KOPT-K1 (cell line): ENCODE data around the gene PRR19.

Source experiments
- H3K27ac ChIP-seq: fragments of 200-600 bp; sonication (generic); 2 replicates; pipeline ENCODE4 v1.5.1; 2016; ENCODE audit warnings: antibody characterized with exemption, mild to moderate bottlenecking, low read depth, low read length; ENCODE audit not compliant: poor library complexity, severe bottlenecking
- H3K36me3 ChIP-seq: fragments of 200-600 bp; sonication (generic); 2 replicates; pipeline ENCODE4 v1.5.1; 2017; ENCODE audit warnings: antibody characterized with exemption, mild to moderate bottlenecking, low read length, moderate library complexity; ENCODE audit not compliant: insufficient read depth
- H3K9me3 ChIP-seq: fragments of 200-600 bp; sonication (generic); 2 replicates; pipeline ENCODE4 v1.5.1; 2017; ENCODE audit warnings: antibody characterized with exemption, low read length, mild to moderate bottlenecking; ENCODE audit not compliant: insufficient read depth, poor library complexity, severe bottlenecking

Gene PRR19

GRCh38 chr19:42268704-42269477 is 33.0 kb upstream of the PRR19 start, which contains the start of gene CIC:
TSS of gene CIC (plus strand) at chr19:42269252. CDS start at chr19:42271784, 2,532 bp downstream.
- Histone ChIP-seq H3K36me3 (peaks cover 13% of the 10 kb centered on the region; the same call in 1 of the 2 replicates), H3K27ac (peak within 1 kb of the TSS; percentile 93)

GRCh38 chr19:42269478-42270345 is 32.2 kb upstream of the PRR19 start:
- Histone ChIP-seq H3K36me3 (peaks cover 21% of the 10 kb centered on the region), H3K9me3 (no peaks in the 10 kb centered on the region), H3K27ac (peak overlapping the region; percentile 93)

More at GRCh38 chr19:42268704-42269477, 33.0 kb upstream of the PRR19 start, which contains the start of gene CIC:
- H3K9me3 ChIP-seq, result no peaks in the 10 kb centered on the region

- Histone ChIP-seq H3K36me3 (peaks cover 28% of the 10 kb centered on the region), H3K27ac (peak overlapping the region; percentile 93), H3K9me3 (no peaks in the 10 kb centered on the region)
Observed at GRCh38 chr19:42270346-42271044, 31.4 kb upstream of the PRR19 start.

GRCh38 chr19:42271045-42271419 is 30.9 kb upstream of the PRR19 start:
- H3K27ac ChIP-seq, result peak overlapping the region; percentile 93
- H3K36me3 ChIP-seq, result peaks cover 28% of the 10 kb centered on the region
- no peaks in the 10 kb centered on the region for H3K9me3 ChIP-seq

GRCh38 chr19:42271861-42272534 is 29.9 kb upstream of the PRR19 start:
- H3K36me3 ChIP-seq, result peaks cover 28% of the 10 kb centered on the region
- H3K9me3 ChIP-seq, result no peaks in the 10 kb centered on the region

GRCh38 chr19:42272535-42272897 is 29.4 kb upstream of the PRR19 start:
- H3K9me3 ChIP-seq, result no peaks in the 10 kb centered on the region
- H3K27ac ChIP-seq, result no peak overlapping the region
- H3K36me3 ChIP-seq, result peaks cover 28% of the 10 kb centered on the region

More at GRCh38 chr19:42271861-42272534, 29.9 kb upstream of the PRR19 start:
- no peak overlapping the region for H3K27ac ChIP-seq

DNA sequence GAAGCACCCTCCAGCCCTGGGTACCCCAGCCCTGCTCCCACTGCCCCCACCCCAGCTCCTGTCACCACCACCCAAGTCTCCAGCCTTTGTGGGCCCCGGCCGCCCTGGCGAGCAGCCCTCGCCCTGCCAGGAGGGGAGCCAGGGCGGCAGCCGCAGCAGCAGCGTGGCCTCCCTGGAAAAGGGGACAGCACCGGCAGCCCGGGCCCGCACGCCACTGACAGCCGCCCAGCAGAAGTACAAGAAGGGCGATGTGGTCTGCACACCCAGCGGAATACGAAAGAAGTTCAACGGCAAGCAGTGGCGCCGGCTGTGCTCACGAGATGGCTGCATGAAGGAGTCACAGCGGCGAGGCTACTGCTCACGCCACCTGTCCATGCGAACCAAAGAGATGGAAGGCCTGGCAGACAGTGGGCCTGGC is 28.9 kb upstream of the PRR19 start:
- peaks cover 28% of the 10 kb centered on the region for H3K36me3 ChIP-seq
- H3K27ac ChIP-seq, result no peak overlapping the region
- no peaks in the 10 kb centered on the region for H3K9me3 ChIP-seq

DNA sequence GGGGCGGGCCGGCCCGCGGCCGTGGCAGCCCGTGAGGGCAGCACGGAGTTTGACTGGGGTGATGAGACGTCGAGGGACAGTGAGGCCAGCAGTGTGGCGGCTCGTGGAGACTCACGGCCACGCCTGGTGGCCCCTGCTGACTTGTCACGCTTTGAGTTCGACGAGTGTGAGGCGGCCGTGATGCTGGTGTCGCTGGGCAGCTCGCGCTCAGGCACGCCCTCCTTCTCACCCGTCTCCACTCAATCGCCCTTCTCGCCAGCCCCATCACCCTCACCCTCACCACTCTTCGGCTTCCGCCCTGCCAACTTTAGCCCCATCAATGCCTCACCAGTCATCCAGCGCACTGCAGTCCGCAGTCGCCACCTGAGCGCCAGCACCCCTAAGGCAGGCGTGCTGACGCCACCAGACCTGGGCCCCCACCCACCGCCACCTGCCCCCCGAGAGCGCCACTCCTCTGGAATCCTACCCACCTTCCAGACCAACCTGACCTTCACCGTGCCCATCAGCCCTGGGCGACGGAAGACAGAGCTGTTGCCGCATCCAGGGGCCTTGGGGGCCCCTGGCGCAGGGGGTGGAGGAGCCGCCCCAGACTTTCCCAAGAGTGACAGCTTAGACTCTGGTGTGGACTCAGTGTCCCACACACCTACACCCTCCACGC is 28.4 kb upstream of the PRR19 start:
- H3K27ac ChIP-seq, result no peak overlapping the region
- H3K9me3 ChIP-seq, result no peaks in the 10 kb centered on the region
- peaks cover 28% of the 10 kb centered on the region for H3K36me3 ChIP-seq

DNA sequence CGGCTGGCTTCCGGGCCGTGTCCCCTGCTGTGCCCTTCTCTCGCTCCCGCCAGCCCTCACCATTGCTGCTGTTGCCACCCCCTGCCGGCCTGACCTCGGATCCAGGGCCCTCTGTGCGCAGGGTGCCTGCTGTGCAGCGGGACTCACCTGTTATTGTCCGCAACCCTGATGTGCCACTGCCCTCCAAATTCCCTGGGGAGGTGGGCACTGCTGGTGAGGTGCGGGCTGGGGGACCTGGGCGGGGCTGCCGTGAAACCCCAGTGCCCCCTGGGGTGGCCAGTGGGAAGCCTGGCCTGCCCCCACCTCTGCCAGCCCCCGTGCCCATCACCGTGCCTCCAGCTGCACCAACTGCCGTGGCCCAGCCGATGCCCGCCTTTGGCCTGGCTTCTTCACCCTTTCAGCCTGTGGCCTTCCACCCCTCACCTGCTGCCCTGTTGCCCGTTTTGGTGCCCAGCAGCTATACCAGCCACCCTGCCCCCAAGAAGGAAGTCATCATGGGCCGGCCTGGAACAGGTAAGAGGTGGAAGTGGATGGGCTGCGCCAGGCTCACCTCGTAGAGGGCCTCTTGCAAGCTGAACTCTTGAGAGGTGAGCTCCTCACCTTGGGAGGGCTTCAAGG is 27.8 kb upstream of the PRR19 start:
- H3K36me3 ChIP-seq, result peaks cover 28% of the 10 kb centered on the region

DNA sequence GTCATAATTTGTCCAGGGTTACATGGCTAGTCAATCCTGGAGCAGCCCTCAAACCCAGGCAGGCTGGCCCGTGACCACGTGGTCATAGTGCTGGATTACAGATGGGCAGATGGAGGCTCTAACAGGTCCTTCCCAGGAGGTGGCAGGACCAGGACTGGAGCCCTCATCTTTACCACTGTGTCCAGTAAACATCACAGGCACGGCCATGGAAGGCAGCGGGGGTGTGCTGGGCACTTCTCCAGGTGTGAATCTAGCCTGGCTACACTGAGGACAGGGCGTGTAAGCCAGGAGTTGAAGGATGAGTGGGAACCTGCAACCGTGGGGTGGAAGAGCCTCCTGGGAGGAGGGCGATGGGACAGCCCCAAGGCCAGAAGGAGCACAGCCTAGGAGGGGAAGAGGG is 26.8 kb upstream of the PRR19 start:
- Histone ChIP-seq H3K9me3 (no peaks in the 10 kb centered on the region), H3K36me3 (peaks cover 28% of the 10 kb centered on the region), H3K27ac (no peak overlapping the region)

More for the DNA sequence above, 27.8 kb upstream of the PRR19 start:
- no peaks in the 10 kb centered on the region for H3K9me3 ChIP-seq
- no peak overlapping the region for H3K27ac ChIP-seq

GRCh38 chr19:42275517-42275916 is 26.4 kb upstream of the PRR19 start:
- Histone ChIP-seq H3K27ac (no peak overlapping the region), H3K36me3 (peaks cover 28% of the 10 kb centered on the region), H3K9me3 (no peaks in the 10 kb centered on the region)

DNA sequence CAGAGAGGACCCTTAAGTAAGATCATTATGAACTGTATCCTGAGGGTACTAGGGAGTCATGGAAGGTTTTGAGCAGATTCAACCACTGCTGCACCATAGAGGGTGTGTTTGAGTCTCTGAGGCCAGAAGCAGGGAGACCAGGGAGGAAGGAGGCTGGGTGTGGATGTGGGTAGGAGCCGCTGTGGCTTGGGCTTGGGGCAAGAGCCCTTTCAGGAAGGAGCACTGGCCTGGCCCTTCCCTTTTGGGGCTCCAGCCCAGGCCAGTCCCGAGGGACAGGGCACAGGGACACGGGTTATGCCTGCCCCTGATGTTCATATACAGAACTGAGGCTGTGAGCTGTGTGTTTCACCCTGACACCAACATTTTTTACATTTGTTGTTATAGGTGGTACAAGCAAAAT is 25.6 kb upstream of the PRR19 start:
- Histone ChIP-seq H3K27ac (no peak overlapping the region), H3K36me3 (peaks cover 28% of the 10 kb centered on the region), H3K9me3 (no peaks in the 10 kb centered on the region)

GRCh38 chr19:42276821-42277220 is 25.1 kb upstream of the PRR19 start:
- H3K36me3 ChIP-seq, result peaks cover 28% of the 10 kb centered on the region
- H3K27ac ChIP-seq, result no peak overlapping the region
- no peaks in the 10 kb centered on the region for H3K9me3 ChIP-seq
